ENCODE measurements around the gene SHCBP1L.

The SHCBP1L gene

GRCh38 chr1:182952677-182953444 is at the start of gene SHCBP1L:
Gene SHCBP1L, minus strand, starts transcription at chr1:182953166. Its CDS starts 33 bp downstream, at chr1:182953133.
- DNase-seq (ENCODE audit: low read depth), result no peak

GRCh38 chr1:183002267-183002666 is 49.3 kb upstream of the SHCBP1L start:
- DNase-seq (ENCODE audit: low read depth), result no peak

- DNase-seq (ENCODE audit: low read depth), result no peak
These were observed 47.4 kb upstream of the SHCBP1L start for GRCh38 chr1:183000167-183000962.

GRCh38 chr1:182998482-182998881 is 45.5 kb upstream of the SHCBP1L start:
- DNase-seq (ENCODE audit: low read depth), result no peak

GRCh38 chr1:182996816-182997215 is 43.9 kb upstream of the SHCBP1L start:
- DNase-seq (ENCODE audit: low read depth), result no peak

- DNase-seq (ENCODE audit: low read depth), result no peak
These were observed 42.9 kb upstream of the SHCBP1L start for GRCh38 chr1:182995894-182996293.

- no peak for DNase-seq (ENCODE audit: low read depth)
These were observed 40.8 kb upstream of the SHCBP1L start for GRCh38 chr1:182993746-182994145.

GRCh38 chr1:182990413-182991144 is 37.6 kb upstream of the SHCBP1L start:
- peak; percentile 12 for DNase-seq (ENCODE audit: low read depth)

GRCh38 chr1:182985876-182986275 is 32.9 kb upstream of the SHCBP1L start:
- DNase-seq (ENCODE audit: low read depth), result no peak

- no peak for DNase-seq (ENCODE audit: low read depth)
These were observed 31.7 kb upstream of the SHCBP1L start for GRCh38 chr1:182984621-182985020.

- no peak for DNase-seq (ENCODE audit: low read depth)
These were observed 31.2 kb upstream of the SHCBP1L start for GRCh38 chr1:182984138-182984537.

- no peak for DNase-seq (ENCODE audit: low read depth)
These were observed 25.3 kb upstream of the SHCBP1L start for GRCh38 chr1:182978151-182978853.

- DNase-seq (ENCODE audit: low read depth), result no peak
These were observed 24.5 kb upstream of the SHCBP1L start for GRCh38 chr1:182977480-182977879.

GRCh38 chr1:182974506-182975191 is 21.7 kb upstream of the SHCBP1L start:
- DNase-seq (ENCODE audit: low read depth), result no peak

- no peak for DNase-seq (ENCODE audit: low read depth)
These were observed 19.9 kb upstream of the SHCBP1L start for GRCh38 chr1:182972829-182973228.

- no peak for DNase-seq (ENCODE audit: low read depth)
These were observed 19.3 kb upstream of the SHCBP1L start for GRCh38 chr1:182972231-182972630.

- no peak for DNase-seq (ENCODE audit: low read depth)
These were observed 18.3 kb upstream of the SHCBP1L start for GRCh38 chr1:182971219-182971618.

- no peak for DNase-seq (ENCODE audit: low read depth)
These were observed 16.1 kb upstream of the SHCBP1L start for GRCh38 chr1:182968836-182969734.

- DNase-seq (ENCODE audit: low read depth), result no peak
These were observed 15.3 kb upstream of the SHCBP1L start for GRCh38 chr1:182968151-182968741.

GRCh38 chr1:182965861-182966260 is 12.9 kb upstream of the SHCBP1L start:
- DNase-seq (ENCODE audit: low read depth), result no peak

Data from HS-27A (cell line).